ENCODE results near the gene SPATS2L.

DNA sequence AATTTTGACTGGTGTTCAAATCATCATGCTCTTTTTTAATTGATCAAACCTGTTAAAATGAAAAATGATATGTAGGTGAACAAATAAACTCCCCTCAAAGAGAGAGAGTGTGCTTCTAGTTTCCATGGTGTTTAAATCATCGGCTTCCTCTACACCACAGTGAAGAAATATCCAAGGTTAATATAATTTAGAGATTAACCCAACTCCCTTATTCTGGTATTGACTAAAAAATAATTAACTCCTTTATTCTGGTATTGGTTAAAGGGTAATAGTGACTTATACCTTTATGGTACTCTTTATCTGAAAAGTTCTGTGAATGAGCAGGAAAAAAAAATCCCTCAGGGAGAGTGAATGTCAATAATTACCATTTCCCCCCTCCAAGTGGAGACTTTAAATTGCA, 93.1 kb downstream of the SPATS2L start:
- TF ChIP-seq CTCF (IDR thresholded peaks at IDR 0.05; ENCODE audit: low read depth, low read length) (no peak), POLR2A (IDR thresholded peaks at IDR 0.05; ENCODE audit: extremely low read depth, insufficient read length) (no peak)
- TF ChIP-seq, protein P1, sequence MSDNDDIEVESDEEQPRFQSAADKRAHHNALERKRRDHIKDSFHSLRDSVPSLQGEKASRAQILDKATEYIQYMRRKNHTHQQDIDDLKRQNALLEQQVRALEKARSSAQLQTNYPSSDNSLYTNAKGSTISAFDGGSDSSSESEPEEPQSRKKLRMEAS (IDR thresholded peaks at IDR 0.05; ENCODE audit: low read depth, low read length): no peak
